ENCODE results near the gene RAB20.

The RAB20 gene

GRCh38 chr13:110507678-110508381 is 53.7 kb downstream of the RAB20 start:
- DNase-seq (ENCODE audit: extremely low spot score) = no peak
- TF ChIP-seq FOXM1 (IDR thresholded peaks at IDR 0.05; ENCODE audit: borderline replicate concordance) (no peak), NFRKB (IDR thresholded peaks at IDR 0.05) (no peak), FOXA1 (IDR thresholded peaks at IDR 0.05) (no peak), TARDBP (IDR thresholded peaks at IDR 0.05) (no peak), ARNT (IDR thresholded peaks at IDR 0.05) (no peak), HDGF (IDR thresholded peaks at IDR 0.05; ENCODE audit: borderline replicate concordance) (no peak), SP1 (IDR thresholded peaks at IDR 0.05) (no peak), ELF4 (IDR thresholded peaks at IDR 0.05) (no peak), SUZ12 (IDR thresholded peaks at IDR 0.05) (no peak), LEF1 (IDR thresholded peaks at IDR 0.05; ENCODE audit: borderline replicate concordance) (no peak), ZNF384 (IDR thresholded peaks at IDR 0.05) (no peak), CTBP1 (IDR thresholded peaks at IDR 0.05; ENCODE audit: borderline replicate concordance) (no peak), FOXK2 (IDR thresholded peaks at IDR 0.05) (no peak), PKNOX1 (IDR thresholded peaks at IDR 0.05) (no peak), BHLHE40 (IDR thresholded peaks at IDR 0.05; ENCODE audit: borderline replicate concordance) (no peak), L3MBTL2 (conservative IDR thresholded peaks at IDR 0.05) (no peak)
- POLR2A ChIA-PET = no interaction called here
- CTCF ChIA-PET = interaction anchor here (1.1 kb wide), 1 partner anchor 52 kb away, joined by 3 read pairs; no protein-coding TSS in a partner anchor

GRCh38 chr13:110506859-110507566 is 54.5 kb downstream of the RAB20 start:
- POLR2A ChIA-PET = no interaction called here
- TF ChIP-seq SUZ12 (IDR thresholded peaks at IDR 0.05) (no peak), LEF1 (IDR thresholded peaks at IDR 0.05; ENCODE audit: borderline replicate concordance) (no peak), TARDBP (IDR thresholded peaks at IDR 0.05) (no peak), FOXA1 (IDR thresholded peaks at IDR 0.05) (no peak), SP1 (IDR thresholded peaks at IDR 0.05) (no peak), FOXM1 (IDR thresholded peaks at IDR 0.05; ENCODE audit: borderline replicate concordance) (no peak), L3MBTL2 (conservative IDR thresholded peaks at IDR 0.05) (no peak), ARNT (IDR thresholded peaks at IDR 0.05) (no peak), HDGF (IDR thresholded peaks at IDR 0.05; ENCODE audit: borderline replicate concordance) (no peak), FOXK2 (IDR thresholded peaks at IDR 0.05) (no peak), ZNF384 (IDR thresholded peaks at IDR 0.05) (no peak), NFRKB (IDR thresholded peaks at IDR 0.05) (no peak), PKNOX1 (IDR thresholded peaks at IDR 0.05) (no peak), BHLHE40 (IDR thresholded peaks at IDR 0.05; ENCODE audit: borderline replicate concordance) (no peak), ELF4 (IDR thresholded peaks at IDR 0.05) (no peak), CTBP1 (IDR thresholded peaks at IDR 0.05; ENCODE audit: borderline replicate concordance) (no peak)
- CTCF ChIA-PET = no interaction called here
- no peak for DNase-seq (ENCODE audit: extremely low spot score)

DNA sequence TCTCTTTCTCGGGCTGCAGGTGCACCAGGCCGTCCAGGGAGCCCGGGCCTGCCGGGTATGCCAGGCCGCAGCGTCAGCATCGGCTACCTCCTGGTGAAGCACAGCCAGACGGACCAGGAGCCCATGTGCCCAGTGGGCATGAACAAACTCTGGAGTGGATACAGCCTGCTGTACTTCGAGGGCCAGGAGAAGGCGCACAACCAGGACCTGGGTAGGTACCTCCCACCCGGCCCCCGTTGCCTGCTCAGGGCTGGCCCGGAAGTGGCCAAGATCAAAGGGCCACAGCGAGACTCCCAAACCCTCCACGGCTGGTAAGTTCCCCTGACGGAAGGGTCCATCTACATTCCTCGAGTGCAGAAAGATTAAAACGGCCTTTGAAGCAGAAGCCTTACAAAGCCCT is 55.1 kb downstream of the RAB20 start:
- POLR2A ChIA-PET = no interaction called here
- no peak for TF ChIP-seq CTBP1 (IDR thresholded peaks at IDR 0.05; ENCODE audit: borderline replicate concordance)
- TF ChIP-seq SUZ12 (IDR thresholded peaks at IDR 0.05) = no peak
- TF ChIP-seq FOXA1 (IDR thresholded peaks at IDR 0.05) = no peak
- TF ChIP-seq LEF1 (IDR thresholded peaks at IDR 0.05; ENCODE audit: borderline replicate concordance) = no peak
- no peak for TF ChIP-seq FOXM1 (IDR thresholded peaks at IDR 0.05; ENCODE audit: borderline replicate concordance)
- DNase-seq (ENCODE audit: extremely low spot score) = no peak
- CTCF ChIA-PET = no interaction called here

GRCh38 chr13:110505594-110505993 is 55.9 kb downstream of the RAB20 start:
- DNase-seq (ENCODE audit: extremely low spot score) = no peak
- POLR2A ChIA-PET = no interaction called here
- TF ChIP-seq FOXA1 (IDR thresholded peaks at IDR 0.05) = no peak
- TF ChIP-seq FOXM1 (IDR thresholded peaks at IDR 0.05; ENCODE audit: borderline replicate concordance) = no peak
- TF ChIP-seq ZNF384 (IDR thresholded peaks at IDR 0.05) = no peak
- TF ChIP-seq HDGF (IDR thresholded peaks at IDR 0.05; ENCODE audit: borderline replicate concordance) = no peak
- no peak for TF ChIP-seq BHLHE40 (IDR thresholded peaks at IDR 0.05; ENCODE audit: borderline replicate concordance)
- TF ChIP-seq ELF4 (IDR thresholded peaks at IDR 0.05) = no peak
- no peak for TF ChIP-seq SP1 (IDR thresholded peaks at IDR 0.05)
- TF ChIP-seq NFRKB (IDR thresholded peaks at IDR 0.05) = no peak
- no peak for TF ChIP-seq ARNT (IDR thresholded peaks at IDR 0.05)
- TF ChIP-seq PKNOX1 (IDR thresholded peaks at IDR 0.05) = no peak
- no peak for TF ChIP-seq CTBP1 (IDR thresholded peaks at IDR 0.05; ENCODE audit: borderline replicate concordance)
- no peak for TF ChIP-seq TARDBP (IDR thresholded peaks at IDR 0.05)
- TF ChIP-seq LEF1 (IDR thresholded peaks at IDR 0.05; ENCODE audit: borderline replicate concordance) = no peak
- no peak for TF ChIP-seq L3MBTL2 (conservative IDR thresholded peaks at IDR 0.05)
- TF ChIP-seq SUZ12 (IDR thresholded peaks at IDR 0.05) = no peak
- TF ChIP-seq FOXK2 (IDR thresholded peaks at IDR 0.05) = no peak
- CTCF ChIA-PET = no interaction called here

DNA sequence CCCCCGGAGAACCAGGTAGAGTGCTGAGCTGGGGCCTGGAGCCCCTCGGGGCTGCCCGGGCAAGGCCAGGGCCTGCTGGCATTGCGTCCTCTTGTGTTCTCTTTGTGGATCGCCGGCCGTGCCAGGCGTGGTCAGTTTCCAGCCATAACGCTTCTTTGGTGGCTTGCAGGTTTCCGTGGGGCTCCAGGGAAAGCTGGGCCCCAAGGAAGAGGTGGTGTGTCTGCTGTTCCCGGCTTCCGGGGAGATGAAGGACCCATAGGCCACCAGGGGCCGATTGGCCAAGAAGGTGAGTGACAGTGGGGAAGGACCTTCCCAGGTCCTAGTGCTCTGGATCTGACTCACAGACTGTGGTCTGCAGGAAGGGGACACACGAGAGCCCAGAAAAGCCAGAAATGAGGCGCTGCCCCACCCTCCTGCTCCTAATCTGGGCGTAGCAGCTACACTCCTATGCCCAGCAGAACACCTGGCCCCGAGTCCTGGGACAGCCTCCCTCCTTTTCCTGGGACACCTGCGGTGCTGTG is 57.5 kb downstream of the RAB20 start:
- TF ChIP-seq ARNT (IDR thresholded peaks at IDR 0.05) (no peak), ELF4 (IDR thresholded peaks at IDR 0.05) (no peak), HDGF (IDR thresholded peaks at IDR 0.05; ENCODE audit: borderline replicate concordance) (no peak)
- POLR2A ChIA-PET = no interaction called here
- no peak for DNase-seq (ENCODE audit: extremely low spot score)
- CTCF ChIA-PET = interaction anchor here (0.6 kb wide), 1 partner anchor 58 kb away, joined by 3 read pairs; the partner anchor contains the start of gene RAB20
